Lower lobe of right lung (tissue), 2 donors: ENCODE measurements around the gene DENND5B. TPM values are rescaled to one million over a fixed set of nuclear protein-coding genes. Genes with fewer than 3 reads are reported as not detected.

ENCODE experiments used
- ATAC-seq, 2 donors: fragments of 200-7000 bp; cut with Tn5 transposase; one replicate each; pipeline ENCODE4 v1.9.1; 2020 to 2022; ENCODE audit warnings: mild to moderate bottlenecking in 2 of 2, moderate library complexity in 2 of 2
- DNase-seq: peaks from one replicate; pipeline ENCODE4 v3.0.0-alpha.2; 2020
- H3K27ac ChIP-seq: fragments of 200-600 bp; one replicate; pipeline ENCODE4 v1.8.0; 2022
- H3K27me3 ChIP-seq: fragments of 200-600 bp; one replicate; pipeline ENCODE4 v1.8.0; 2022; ENCODE audit warnings: low read depth
- H3K36me3 ChIP-seq: fragments of 200-600 bp; one replicate; pipeline ENCODE4 v1.8.0; 2022; ENCODE audit warnings: mild to moderate bottlenecking
- H3K4me1 ChIP-seq: fragments of 200-600 bp; one replicate; pipeline ENCODE4 v1.8.0; 2022
- H3K4me3 ChIP-seq: fragments of 200-600 bp; one replicate; pipeline ENCODE4 v1.8.0; 2022; ENCODE audit warnings: mild to moderate bottlenecking
- H3K9me3 ChIP-seq: fragments of 200-600 bp; one replicate; pipeline ENCODE4 v1.8.0; 2022
- intact Hi-C: fragments of 100-400 bp; cut with DNase I; formaldehyde crosslinking; loops from one replicate; pipeline ENCODE4 v1.11.0; 2022
- total RNA-seq: library from RNA; stranded (reverse); fragmentation: NEBNext Ultra II Directional; extraction: Animal tissue kit (Norgen Biotek cat#: 25700); gene quantifications from one replicate; pipeline ENCODE4 v1.2.1, GENCODE V29; 2021
- TF ChIP-seq, protein P1 (sequence below): fragments of 200-600 bp; IDR thresholded peaks from one replicate; pipeline ENCODE4 v1.8.0; 2022; ENCODE audit warnings: antibody characterized with exemption, mild to moderate bottlenecking
- donor health status: DM: no; HTN: yes; CAD: no; lungs with severe emphysema.

The DENND5B gene
- total RNA-seq, 1 donor from 2014 or later, result 6.0 TPM

DNA sequence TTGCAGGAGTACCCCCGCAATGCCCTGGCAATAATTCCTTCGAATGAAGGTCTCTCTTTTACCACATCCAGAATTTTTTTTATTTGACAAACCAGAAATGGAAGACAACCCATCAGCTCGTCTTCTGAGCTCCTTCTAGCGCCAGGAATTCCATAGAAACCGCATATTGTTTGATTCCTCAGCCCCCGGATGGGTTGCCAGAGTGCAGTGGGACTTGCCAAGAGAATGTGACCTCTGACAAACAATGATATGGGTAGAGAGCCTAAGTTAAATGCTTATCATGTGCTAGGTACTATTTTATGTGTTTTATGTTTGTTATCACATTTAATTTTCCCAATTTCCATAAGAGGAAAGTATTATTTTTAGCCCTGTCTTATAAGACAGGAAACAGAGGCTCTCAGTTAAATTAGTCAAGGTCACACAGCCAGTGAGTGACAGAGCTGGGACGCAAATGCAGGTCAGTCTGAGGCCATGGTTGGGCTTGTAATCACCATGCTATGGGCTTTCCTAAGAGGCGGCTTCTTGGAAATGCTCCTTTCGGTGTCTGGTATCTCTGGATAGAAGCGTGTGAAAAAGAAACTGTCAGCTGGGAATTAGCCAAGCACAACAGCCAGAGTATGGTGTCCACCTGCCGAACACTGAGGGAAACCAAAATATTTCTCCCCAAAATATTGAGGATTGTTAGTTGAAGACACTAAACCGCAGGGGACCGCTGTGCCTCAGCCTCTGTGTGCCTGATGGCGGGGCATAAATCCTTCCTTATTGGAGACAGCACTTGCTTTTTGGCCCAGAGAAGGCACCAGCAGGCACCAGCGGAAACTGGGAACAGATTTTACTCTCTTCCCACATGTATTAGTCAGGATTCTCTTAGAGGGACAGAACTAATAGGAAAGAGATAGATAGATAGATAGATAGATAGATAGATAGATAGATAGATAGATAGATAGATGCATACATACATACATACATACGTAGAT lies 39.1 kb upstream of the DENND5B start:
- H3K27ac ChIP-seq, result no peak overlapping the region
- TF ChIP-seq, protein P1, sequence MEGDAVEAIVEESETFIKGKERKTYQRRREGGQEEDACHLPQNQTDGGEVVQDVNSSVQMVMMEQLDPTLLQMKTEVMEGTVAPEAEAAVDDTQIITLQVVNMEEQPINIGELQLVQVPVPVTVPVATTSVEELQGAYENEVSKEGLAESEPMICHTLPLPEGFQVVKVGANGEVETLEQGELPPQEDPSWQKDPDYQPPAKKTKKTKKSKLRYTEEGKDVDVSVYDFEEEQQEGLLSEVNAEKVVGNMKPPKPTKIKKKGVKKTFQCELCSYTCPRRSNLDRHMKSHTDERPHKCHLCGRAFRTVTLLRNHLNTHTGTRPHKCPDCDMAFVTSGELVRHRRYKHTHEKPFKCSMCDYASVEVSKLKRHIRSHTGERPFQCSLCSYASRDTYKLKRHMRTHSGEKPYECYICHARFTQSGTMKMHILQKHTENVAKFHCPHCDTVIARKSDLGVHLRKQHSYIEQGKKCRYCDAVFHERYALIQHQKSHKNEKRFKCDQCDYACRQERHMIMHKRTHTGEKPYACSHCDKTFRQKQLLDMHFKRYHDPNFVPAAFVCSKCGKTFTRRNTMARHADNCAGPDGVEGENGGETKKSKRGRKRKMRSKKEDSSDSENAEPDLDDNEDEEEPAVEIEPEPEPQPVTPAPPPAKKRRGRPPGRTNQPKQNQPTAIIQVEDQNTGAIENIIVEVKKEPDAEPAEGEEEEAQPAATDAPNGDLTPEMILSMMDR, result no peak
- no peaks in the 10 kb centered on the region for H3K9me3 ChIP-seq
- no peak overlapping the region for H3K4me3 ChIP-seq
- DNase-seq (no peak), ATAC-seq (no peak)
- no peaks in the 10 kb centered on the region for H3K27me3 ChIP-seq
- no peaks in the 10 kb centered on the region for H3K36me3 ChIP-seq
- intact Hi-C loops, result no loop called here
- H3K4me1 ChIP-seq, result no peaks in the 10 kb centered on the region

DNA sequence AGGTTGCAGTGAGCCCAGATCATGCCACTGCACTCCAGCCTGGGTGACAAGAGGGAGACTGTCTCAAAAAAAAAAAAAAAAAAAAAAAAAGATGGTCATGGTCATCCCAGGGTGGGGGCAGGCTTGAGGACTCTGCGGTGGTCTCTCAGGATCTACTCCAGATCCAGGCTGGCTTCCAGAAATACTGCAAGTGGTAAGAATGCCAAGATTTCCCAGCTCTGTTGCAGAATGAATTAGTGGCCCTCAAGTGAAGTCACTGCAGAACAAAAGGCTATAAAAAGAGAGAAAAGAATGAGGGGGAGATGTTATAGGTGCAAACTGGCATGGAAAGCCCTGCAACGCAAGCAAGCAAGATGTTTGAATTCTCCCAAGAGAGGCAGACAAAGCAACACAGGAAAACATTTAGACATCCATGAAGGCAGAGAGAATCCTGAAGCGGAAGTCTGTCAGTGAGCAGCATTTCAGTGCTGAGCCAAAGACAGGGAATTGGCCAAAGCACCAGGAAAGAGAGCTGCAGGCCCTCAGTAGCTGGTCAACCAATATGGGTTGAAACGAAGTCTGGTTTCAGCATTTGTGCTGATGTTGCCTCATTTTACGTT lies 36.6 kb upstream of the DENND5B start:
- TF ChIP-seq, protein P1, result no peak

GRCh38 chr12:31626270-31626995 lies 35.5 kb upstream of the DENND5B start:
- no peak for DNase-seq
- H3K4me3 ChIP-seq, result no peak overlapping the region
- no peak for ATAC-seq
- intact Hi-C loops, result no loop called here
- H3K27me3 ChIP-seq, result no peaks in the 10 kb centered on the region
- TF ChIP-seq, protein P1, result no peak
- H3K36me3 ChIP-seq, result no peaks in the 10 kb centered on the region
- H3K9me3 ChIP-seq, result no peaks in the 10 kb centered on the region
- H3K27ac ChIP-seq, result no peak overlapping the region
- no peaks in the 10 kb centered on the region for H3K4me1 ChIP-seq

More for the DNA sequence above, 36.6 kb upstream of the DENND5B start:
- Histone ChIP-seq H3K9me3 (no peaks in the 10 kb centered on the region), H3K27me3 (no peaks in the 10 kb centered on the region), H3K36me3 (no peaks in the 10 kb centered on the region), H3K4me3 (no peak overlapping the region), H3K4me1 (no peaks in the 10 kb centered on the region), H3K27ac (no peak overlapping the region)
- intact Hi-C loops, result no loop called here
- no peak for ATAC-seq
- DNase-seq, result no peak

DNA sequence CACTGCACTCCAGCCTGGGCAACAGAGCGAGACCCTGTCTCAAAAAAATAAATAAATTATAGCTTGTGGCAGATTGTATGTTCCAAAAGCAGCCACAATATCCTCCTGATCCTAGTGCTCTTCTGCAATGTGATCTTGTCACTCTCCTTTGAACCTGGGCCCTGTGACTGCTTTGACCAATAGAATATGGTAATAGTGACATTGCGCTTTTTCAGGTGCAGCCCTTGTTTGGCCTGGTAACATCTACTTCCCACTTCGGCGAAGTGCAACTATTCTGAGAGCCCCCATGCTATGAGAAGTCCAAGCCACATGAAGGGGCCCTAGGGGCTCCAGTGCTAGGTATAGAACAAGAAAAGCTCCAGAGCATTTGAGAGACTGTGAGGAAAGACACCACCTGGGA lies 31.1 kb upstream of the DENND5B start:
- Histone ChIP-seq H3K4me1 (no peaks in the 10 kb centered on the region), H3K27me3 (no peaks in the 10 kb centered on the region), H3K9me3 (no peaks in the 10 kb centered on the region), H3K4me3 (no peak overlapping the region), H3K36me3 (no peaks in the 10 kb centered on the region), H3K27ac (no peak overlapping the region)
- ATAC-seq, result no peak
- TF ChIP-seq, protein P1, result no peak
- intact Hi-C loops, result no loop called here
- no peak for DNase-seq

GRCh38 chr12:31620311-31620710 lies 29.4 kb upstream of the DENND5B start:
- H3K27me3 ChIP-seq, result no peaks in the 10 kb centered on the region
- H3K4me3 ChIP-seq, result no peak overlapping the region
- TF ChIP-seq, protein P1, result no peak
- no peak overlapping the region for H3K27ac ChIP-seq
- no peak for DNase-seq
- intact Hi-C loops, result no loop called here
- H3K4me1 ChIP-seq, result no peaks in the 10 kb centered on the region
- no peaks in the 10 kb centered on the region for H3K36me3 ChIP-seq
- no peak for ATAC-seq
- H3K9me3 ChIP-seq, result no peaks in the 10 kb centered on the region
